ENCODE measurements around the gene PRPSAP2.

DNA sequence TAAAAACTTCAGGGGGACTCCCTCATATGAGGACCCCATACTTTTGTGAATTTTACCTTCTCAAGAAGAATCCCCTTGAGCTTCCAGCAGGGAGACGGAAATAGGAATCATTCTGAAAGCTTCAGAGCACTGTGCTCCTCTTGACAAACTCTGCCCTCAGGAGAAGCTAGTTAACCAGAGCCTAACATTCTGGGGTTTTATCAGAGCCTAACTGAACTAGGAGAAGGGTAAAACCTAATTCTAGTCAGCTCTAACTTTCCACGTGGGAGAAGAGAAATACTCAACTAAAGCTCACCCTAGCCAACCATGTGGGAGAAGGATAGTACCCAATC, 80.7 kb downstream of the PRPSAP2 start:
- TF ChIP-seq, protein P1, sequence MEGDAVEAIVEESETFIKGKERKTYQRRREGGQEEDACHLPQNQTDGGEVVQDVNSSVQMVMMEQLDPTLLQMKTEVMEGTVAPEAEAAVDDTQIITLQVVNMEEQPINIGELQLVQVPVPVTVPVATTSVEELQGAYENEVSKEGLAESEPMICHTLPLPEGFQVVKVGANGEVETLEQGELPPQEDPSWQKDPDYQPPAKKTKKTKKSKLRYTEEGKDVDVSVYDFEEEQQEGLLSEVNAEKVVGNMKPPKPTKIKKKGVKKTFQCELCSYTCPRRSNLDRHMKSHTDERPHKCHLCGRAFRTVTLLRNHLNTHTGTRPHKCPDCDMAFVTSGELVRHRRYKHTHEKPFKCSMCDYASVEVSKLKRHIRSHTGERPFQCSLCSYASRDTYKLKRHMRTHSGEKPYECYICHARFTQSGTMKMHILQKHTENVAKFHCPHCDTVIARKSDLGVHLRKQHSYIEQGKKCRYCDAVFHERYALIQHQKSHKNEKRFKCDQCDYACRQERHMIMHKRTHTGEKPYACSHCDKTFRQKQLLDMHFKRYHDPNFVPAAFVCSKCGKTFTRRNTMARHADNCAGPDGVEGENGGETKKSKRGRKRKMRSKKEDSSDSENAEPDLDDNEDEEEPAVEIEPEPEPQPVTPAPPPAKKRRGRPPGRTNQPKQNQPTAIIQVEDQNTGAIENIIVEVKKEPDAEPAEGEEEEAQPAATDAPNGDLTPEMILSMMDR (IDR thresholded peaks at IDR 0.05), result no peak
- TF ChIP-seq POLR2AphosphoS5 (IDR thresholded peaks at IDR 0.05) (no peak), EP300 (IDR thresholded peaks at IDR 0.05) (no peak)
